HG03280 (cell line): ENCODE results near the gene MIGA2.
A peak's percentile ranks its signal among the peaks of the same experiment; 100 is the strongest.

Experiments used
- ATAC-seq: cut with Tn5 transposase; IDR thresholded peaks from one replicate; pipeline ENCODE4 v1.9.1; 2021; ENCODE audit warnings: mild to moderate bottlenecking, moderate library complexity; ENCODE audit not compliant: unreplicated experiment

Gene MIGA2

DNA sequence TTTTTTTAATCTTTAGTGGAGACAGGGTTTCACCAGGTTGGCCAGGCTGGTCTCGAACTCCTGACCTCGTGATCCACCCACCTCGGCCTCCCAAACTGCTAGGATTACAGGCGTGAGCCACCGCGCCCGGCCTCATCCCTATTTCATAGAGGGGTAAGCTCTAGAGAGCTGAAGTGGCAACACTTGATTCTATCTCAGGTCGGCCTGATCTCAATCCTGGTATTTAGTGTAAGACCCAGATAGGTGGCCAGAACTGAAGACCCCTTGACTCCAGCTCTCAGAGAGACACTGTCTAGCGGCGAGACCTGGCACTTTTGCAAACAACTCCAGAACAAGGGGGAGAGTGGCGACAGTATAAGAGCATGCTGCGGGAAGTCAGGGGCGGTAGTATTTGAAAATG is 588 bp upstream of the MIGA2 start:
- ATAC-seq, result peak; percentile 11

- no peak for ATAC-seq
These were observed 719 bp downstream of the MIGA2 start for GRCh38 chr9:129036923-129037766.

- ATAC-seq, result no peak
These were observed 1.3 kb downstream of the MIGA2 start for GRCh38 chr9:129037767-129038098.

DNA sequence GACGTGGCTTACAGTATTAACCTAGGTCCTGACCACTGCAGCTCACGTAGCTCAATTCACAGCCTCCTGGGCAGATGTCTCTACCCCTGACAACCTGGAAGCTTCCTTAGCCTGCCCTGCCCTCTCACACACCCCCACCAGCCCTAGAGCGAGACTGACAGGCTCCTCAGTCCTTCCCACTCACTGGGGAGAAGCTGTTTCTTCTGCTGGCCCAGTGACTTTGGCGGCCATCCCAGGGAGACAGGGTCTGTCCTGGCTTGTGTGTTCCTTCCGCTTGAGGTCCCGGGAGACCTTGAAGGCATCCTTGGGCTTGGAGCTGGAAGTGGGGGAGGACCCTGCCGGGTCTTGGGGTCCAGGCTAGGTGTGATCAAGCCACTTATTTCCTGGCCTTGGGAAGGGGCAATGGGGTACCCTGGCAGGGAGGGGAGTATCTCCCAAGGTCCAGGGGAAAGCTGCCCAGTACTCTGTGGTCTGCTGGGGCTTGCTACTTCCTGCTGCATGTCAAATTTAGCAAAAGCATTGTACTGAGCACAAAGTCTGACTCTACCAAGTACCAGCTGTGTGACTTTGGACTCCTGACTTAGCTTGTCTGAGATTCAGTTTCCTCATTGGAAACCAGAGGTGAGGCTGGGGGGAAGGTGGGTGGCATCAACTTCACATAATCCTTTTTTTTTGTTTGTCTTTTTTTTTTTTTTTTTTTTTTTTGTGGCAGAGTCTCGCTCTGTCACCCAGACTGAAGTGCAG is 1.9 kb downstream of the MIGA2 start:
- no peak for ATAC-seq

GRCh38 chr9:129040113-129040643 is 3.8 kb downstream of the MIGA2 start:
- ATAC-seq, result no peak

GRCh38 chr9:129042016-129042415 is 5.6 kb downstream of the MIGA2 start:
- no peak for ATAC-seq

- no peak for ATAC-seq
These were observed 16.2 kb downstream of the MIGA2 start for GRCh38 chr9:129052592-129052991.

- ATAC-seq, result no peak
These were observed 16.6 kb downstream of the MIGA2 start for GRCh38 chr9:129053020-129053419.

DNA sequence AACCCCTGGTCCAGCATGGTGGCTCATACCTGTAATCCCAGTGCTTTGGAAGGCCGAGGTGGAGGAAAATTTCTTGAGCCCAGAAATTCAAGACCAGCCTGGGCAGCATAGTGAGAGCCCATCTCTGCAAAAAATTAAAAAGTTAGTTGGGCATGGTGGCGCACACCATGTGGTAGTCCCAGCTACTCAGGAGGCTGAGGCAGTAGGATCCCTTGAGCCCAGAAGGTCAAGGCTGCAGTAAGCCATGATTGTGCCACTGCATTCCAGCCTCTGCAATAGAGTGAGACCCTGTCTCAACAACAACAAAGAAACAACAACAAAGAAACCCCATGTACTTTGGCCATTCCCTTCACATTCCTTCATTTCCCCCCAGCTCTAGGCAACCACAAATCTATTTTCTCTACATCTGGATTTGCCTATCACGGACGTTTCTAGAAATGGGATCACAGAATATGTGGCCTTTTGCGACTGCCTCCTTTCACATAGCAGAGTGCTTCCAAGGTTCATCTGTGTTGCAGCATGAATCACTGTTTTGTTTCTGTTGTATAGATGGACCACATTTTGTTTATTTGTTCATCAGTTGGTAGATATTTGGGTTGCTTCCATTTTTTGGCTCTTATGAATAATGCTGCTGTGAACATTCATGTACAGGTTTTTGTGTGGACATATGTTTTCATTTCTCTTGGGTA is 17.9 kb downstream of the MIGA2 start:
- no peak for ATAC-seq

DNA sequence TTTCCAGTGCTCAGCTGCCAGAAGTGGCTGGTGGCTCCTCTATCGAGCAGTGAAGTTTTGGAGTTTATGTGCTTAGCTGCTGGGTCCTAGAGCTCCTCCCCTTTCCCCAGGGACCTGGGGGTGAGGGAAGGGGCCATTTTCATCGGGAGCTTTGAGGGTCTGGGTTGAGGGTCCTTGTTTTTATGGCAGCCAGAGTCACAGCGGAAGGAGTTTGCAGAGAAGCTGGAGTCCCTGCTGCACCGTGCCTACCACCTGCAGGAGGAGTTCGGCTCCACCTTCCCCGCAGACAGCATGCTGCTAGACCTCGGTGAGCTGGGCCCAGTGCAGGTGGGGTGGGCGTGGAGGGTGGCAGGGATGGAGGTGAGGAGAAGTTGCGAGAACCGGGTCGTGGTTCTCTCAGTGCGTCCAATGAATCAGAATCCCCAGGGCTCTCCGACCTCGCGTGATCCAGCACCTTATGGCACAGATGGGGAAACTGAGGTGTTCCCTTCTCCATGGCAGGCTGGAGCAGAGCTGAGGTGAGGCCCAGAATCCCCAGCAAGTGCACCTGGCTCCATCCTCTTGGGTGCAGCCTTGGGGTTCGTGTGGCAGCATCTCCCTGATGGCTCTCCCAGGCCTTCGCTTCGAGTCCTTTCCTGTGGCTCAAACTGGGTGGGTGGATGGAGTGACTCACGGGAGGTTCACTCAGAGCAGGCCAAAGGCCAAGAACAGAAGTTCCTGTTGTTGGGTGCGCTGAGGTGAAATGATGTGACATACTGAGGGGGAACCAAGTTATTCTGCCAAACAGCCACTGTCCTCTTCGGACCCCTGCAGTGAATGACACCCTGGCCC is 22.8 kb downstream of the MIGA2 start:
- ATAC-seq, result no peak

- ATAC-seq, result no peak
These were observed 23.7 kb downstream of the MIGA2 start for GRCh38 chr9:129059796-129060785.

DNA sequence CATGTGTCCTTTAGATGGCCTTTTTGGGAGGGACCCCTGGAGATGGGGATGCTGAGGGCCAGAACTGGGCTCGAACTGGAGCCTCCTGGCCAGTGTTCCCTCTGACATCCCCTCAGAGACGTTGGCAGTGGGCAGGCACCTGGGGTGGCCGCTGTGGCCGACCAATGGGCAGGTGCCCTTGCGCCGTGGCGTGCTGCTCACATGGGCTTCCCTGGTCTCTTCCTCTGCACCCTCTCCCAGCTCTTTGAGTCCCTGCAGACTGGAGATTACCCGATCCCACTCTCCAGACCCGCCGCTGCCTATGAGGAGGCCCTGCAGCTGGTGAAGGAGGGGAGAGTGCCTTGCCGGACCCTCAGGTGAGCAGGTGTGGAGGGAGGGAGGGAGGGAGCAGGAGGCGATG is 24.6 kb downstream of the MIGA2 start:
- no peak for ATAC-seq

DNA sequence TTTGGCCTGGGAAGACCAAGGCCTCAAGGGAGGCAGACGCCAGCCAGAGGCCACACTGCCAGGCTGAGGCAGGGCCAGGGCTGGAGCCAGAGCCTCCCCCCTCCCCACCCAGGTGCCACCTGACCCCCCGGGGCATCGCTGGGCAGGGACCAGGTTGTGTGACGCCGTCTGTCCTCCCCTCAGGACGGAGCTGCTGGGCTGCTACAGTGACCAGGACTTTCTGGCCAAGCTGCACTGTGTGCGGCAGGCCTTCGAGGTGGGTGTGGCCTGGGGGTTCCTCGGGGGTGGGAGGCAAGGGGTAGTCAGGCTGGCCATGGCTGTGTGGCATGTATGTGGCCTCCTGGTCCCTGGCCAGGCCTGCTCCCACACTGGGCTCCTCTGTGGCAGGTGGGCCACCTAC is 26.6 kb downstream of the MIGA2 start:
- no peak for ATAC-seq

DNA sequence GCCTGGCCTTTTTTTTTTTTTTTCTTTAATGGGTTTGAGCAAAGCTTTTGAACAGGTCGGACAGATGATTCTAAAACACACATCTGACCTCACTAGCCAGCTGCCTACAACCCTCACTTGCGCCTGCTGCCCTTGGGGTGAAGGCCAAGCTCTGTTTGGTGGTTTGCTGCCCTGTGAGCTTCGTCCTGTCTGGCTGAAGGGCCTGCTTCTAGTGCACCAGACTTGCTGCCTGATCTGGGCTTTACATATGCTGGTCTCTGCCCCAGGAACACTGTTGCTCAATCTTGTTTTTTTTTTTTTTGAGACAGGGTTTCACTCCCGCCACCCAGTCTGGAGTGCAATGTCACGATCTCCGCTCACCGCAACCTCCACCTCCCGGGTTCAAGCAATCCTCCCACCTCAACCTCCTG is 28.1 kb downstream of the MIGA2 start:
- no peak for ATAC-seq

- no peak for ATAC-seq
These were observed 31.7 kb downstream of the MIGA2 start for GRCh38 chr9:129068110-129068509.

DNA sequence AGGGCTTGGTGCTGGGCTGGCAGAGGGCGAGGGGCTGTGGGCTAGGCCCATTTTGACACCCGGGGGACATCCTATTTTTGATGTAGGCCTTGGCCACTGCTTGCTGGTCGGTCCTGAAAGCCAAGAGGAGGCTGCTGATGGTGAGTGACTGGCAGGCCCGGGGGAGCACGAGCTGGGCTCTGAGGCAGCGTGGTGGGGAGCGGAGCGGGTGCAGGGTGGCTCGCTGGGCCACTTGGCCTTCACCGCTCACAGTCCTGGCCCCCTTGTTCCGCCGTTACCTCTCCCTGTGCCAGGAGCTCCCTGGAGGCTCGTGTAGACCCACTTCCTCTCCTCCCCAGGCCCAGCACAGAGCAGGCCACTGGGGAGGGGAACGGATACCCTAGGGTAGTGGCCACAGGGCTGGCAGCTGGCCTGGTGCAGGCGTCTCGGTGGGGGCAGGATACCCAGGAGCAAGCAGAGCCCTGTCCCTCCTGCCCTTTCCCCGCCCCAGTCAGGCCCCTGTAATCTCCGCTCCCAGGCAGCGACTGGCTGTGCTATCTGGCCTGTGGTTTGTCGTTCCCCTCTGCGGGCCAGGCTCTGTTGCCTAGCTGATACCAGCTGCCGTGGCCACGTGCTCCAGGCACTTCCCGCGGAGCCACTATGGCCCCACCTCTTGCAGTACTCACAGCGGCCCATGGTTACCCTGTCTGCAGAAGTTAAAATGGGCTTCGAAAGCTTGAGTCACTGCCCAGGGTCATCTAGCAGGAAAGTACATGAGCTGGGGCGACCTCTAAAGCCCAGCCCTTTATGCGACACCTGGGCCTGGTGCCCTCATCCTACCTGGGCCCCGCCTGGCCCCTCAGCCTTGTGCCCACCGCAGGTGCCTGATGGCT is 32.8 kb downstream of the MIGA2 start:
- no peak for ATAC-seq

DNA sequence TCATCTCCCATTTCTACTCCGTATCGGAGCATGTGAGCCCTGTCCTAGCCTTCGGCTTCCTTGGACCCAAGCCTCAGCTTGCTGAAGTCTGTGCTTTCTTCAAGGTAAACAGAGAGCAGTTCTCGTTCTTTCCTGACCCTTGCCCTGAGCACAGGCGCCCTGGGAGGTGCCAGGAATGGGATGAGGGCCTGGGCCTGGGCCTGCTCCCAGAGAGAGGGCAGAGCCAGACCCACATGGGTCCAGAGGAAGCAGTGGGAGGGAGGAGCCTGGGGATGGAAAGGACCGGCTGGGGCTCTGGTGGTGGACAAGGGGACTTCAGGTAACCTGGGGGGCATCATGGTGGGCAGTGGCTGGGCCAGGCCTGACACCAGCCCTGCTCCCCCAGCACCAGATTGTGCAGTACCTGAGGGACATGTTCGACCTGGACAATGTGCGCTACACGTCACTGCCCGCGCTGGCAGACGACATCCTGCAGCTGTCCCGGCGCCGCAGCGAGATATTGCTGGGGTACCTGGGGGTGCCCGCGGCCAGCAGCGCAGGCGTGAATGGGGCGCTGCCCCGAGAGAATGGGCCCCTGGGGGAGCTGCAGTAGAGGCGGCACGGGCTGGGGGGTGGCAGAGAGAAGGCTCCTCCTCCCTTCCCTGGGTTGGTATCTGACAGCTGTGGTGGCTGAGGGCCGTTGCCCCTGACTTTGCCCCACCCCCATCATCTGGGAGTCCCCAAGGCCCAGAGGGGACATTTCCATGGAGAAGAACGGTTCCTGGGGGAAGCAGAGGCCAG is 33.6 kb downstream of the MIGA2 start:
- no peak for ATAC-seq
